Naive thymus-derived CD4-positive, alpha-beta T cell (primary cell): ENCODE data around the gene CANT1. TPM values are rescaled to one million over a fixed set of nuclear protein-coding genes. Genes with fewer than 3 reads are reported as not detected.

Experiments used
- ATAC-seq: fragments of 150-1000 bp; cut with Tn5 transposase; 2 replicates; pipeline ENCODE4 v1.10.0; 2021; ENCODE audit warnings: mild to moderate bottlenecking, moderate library complexity
- CTCF ChIA-PET: fragments of 350-600 bp; sonication (Branson Sonifier 250); formaldehyde crosslinking; loops from one replicate; lab custom pipeline; 2021; ENCODE audit warnings: antibody characterized with exemption; lab: Charles Lee
- POLR2A ChIA-PET: fragments of 350-600 bp; sonication (Branson Sonifier 250); formaldehyde crosslinking; loops from one replicate; lab custom pipeline; 2021; ENCODE audit warnings: antibody characterized with exemption, inconsistent platforms; lab: Charles Lee
- DNase-seq, 9 donors: peaks; one replicate each; pipeline versions ENCODE4 v3.0.0 to v3.0.0-alpha.2; 2020 to 2022; ENCODE audit warnings: mixed read lengths in 1 of 9
- H3K27ac ChIP-seq: one replicate; pipeline ENCODE4 v1.7.0; 2013; ENCODE audit warnings: mild to moderate bottlenecking, low read depth, low read length, moderate library complexity
- H3K27me3 ChIP-seq, 2 donors: one replicate each; pipeline ENCODE4 v1.7.0; 2013; ENCODE audit warnings: low read length in 2 of 2, mild to moderate bottlenecking in 2 of 2, moderate library complexity in 2 of 2; ENCODE audit not compliant: control insufficient read depth in 2 of 2, insufficient read depth in 2 of 2
- H3K36me3 ChIP-seq, 3 experiments: 1 replicate in 2 of 3; 2 replicates in 1 of 3; pipeline ENCODE4 v1.7.0; 2013; ENCODE audit warnings: low read length in 3 of 3, mild to moderate bottlenecking in 3 of 3, moderate library complexity in 1 of 3; ENCODE audit not compliant: insufficient read depth in 3 of 3, control insufficient read depth in 2 of 3
- H3K4me1 ChIP-seq, 2 donors: one replicate each; pipeline ENCODE4 v1.7.0; 2013; ENCODE audit warnings: low read length in 2 of 2, mild to moderate bottlenecking in 2 of 2, moderate library complexity in 1 of 2; ENCODE audit not compliant: control insufficient read depth in 2 of 2, insufficient read depth in 2 of 2
- H3K4me3 ChIP-seq: 2 replicates; pipeline ENCODE4 v1.7.0; 2013; ENCODE audit warnings: mild to moderate bottlenecking, low read length
- H3K9me3 ChIP-seq, 3 experiments: 1 replicate in 2 of 3; 2 replicates in 1 of 3; pipeline ENCODE4 v1.7.0; 2013; ENCODE audit warnings: low read length in 3 of 3; ENCODE audit not compliant: control insufficient read depth in 2 of 3
- H3K27ac Mint-ChIP-seq, 9 donors: one replicate each; pipeline ENCODE4 v1.8.0; 2020 to 2022; ENCODE audit warnings: mixed read lengths in 9 of 9, mild to moderate bottlenecking in 8 of 9, moderate library complexity in 5 of 9, inconsistent platforms in 2 of 9
- H3K27me3 Mint-ChIP-seq, 5 donors: one replicate each; pipeline ENCODE4 v1.8.0; 2021 to 2022; ENCODE audit warnings: mixed read lengths in 5 of 5, mild to moderate bottlenecking in 1 of 5
- H3K36me3 Mint-ChIP-seq, 5 donors: one replicate each; pipeline ENCODE4 v1.8.0; 2020 to 2022; ENCODE audit warnings: mixed read lengths in 5 of 5, mild to moderate bottlenecking in 3 of 5, inconsistent platforms in 1 of 5
- H3K4me1 Mint-ChIP-seq, 7 donors: one replicate each; pipeline ENCODE4 v1.8.0; 2020 to 2022; ENCODE audit warnings: mixed read lengths in 7 of 7, mild to moderate bottlenecking in 3 of 7, inconsistent platforms in 1 of 7
- H3K4me3 Mint-ChIP-seq, 10 donors: one replicate each; pipeline ENCODE4 v1.8.0; 2020 to 2022; ENCODE audit warnings: mild to moderate bottlenecking in 10 of 10, mixed read lengths in 10 of 10, moderate library complexity in 6 of 10, inconsistent platforms in 2 of 10
- H3K9me3 Mint-ChIP-seq, 11 donors: one replicate each; pipeline ENCODE4 v1.8.0; 2020 to 2022; ENCODE audit warnings: mixed read lengths in 11 of 11, mild to moderate bottlenecking in 4 of 11, inconsistent platforms in 1 of 11, moderate library complexity in 1 of 11
- intact Hi-C, 2 donors: fragments of 100-400 bp; cut with micrococcal nuclease; formaldehyde crosslinking; loops; one replicate each; pipeline ENCODE4 v1.15.1; 2023
- polyA plus RNA-seq, 2 donors: library from polyadenylated mRNA; unstranded; fragments of 300-500 nt; fragmentation: Illumina TruSeq; gene quantifications; one replicate each; pipeline ENCODE4 v1.2.3, GENCODE V29; 2021
- total RNA-seq, 6 experiments: library from RNA in 5 of 6; stranded (reverse) in 5 of 6; gene quantifications; 1 replicate in 5 of 6; 2 replicates in 1 of 6; pipeline ENCODE4 v1.2.3 and lab custom pipeline; 2021 to 2026

Gene CANT1
- total and polyA plus RNA-seq, 7 experiments from 2014 or later = 11.2 to 82.2 (median 42.3) TPM

GRCh38 chr17:78971756-78972506 lies 37.6 kb downstream of the CANT1 start:
- Histone ChIP-seq H3K9me3 (no peaks in the 10 kb centered on the region), H3K36me3 (peaks cover 0 to 42% (median 0%) of the 10 kb centered on the region in 3 experiments), H3K27me3 (no peaks in the 10 kb centered on the region), H3K27ac (no peak overlapping the region), H3K4me3 (no peak overlapping the region), H3K4me1 (peaks cover 0 to 6% of the 10 kb centered on the region in 2 donors)
- intact Hi-C loops = loop anchor here (1.0 to 5.0 kb wide), 2 partner anchors 45 to 107 kb away; partner anchors contain the start of gene TIMP2 (in 1 of the 2)
- Mint-ChIP-seq H3K9me3 (no peaks in the 10 kb centered on the region), H3K27me3 (no peaks in the 10 kb centered on the region), H3K4me3 (no peak overlapping the region), H3K27ac (peak overlapping the region in 3 of 9 donors; percentile 25 to 75 (median 66)), H3K36me3 (peaks cover 0 to 9% (median 0%) of the 10 kb centered on the region in 5 donors), H3K4me1 (peaks cover 9 to 23% (median 11%) of the 10 kb centered on the region in 7 donors)
- ChIA-PET POLR2A (interaction anchor here (0.6 to 1.6 kb wide), 3 partner anchors 106 to 241 kb away, joined by 4 to 5 read pairs (median 4); no protein-coding TSS in a partner anchor), CTCF (interaction anchor here (0.5 to 2.8 kb wide), 9 partner anchors 8 to 475 kb away, joined by 3 to 25 read pairs (median 5); partner anchors contain the start of gene LGALS3BP)
- DNase-seq (no peak), ATAC-seq (no peak)

- Mint-ChIP-seq H3K4me1 (peaks cover 7 to 20% (median 11%) of the 10 kb centered on the region in 7 donors), H3K4me3 (no peak overlapping the region), H3K9me3 (no peaks in the 10 kb centered on the region), H3K27ac (peak overlapping the region; percentile 5 to 93 (median 75)), H3K36me3 (peaks cover 0 to 9% (median 0%) of the 10 kb centered on the region in 5 donors), H3K27me3 (no peaks in the 10 kb centered on the region)
- Histone ChIP-seq H3K9me3 (no peaks in the 10 kb centered on the region), H3K4me3 (no peak overlapping the region), H3K27me3 (no peaks in the 10 kb centered on the region), H3K36me3 (peaks cover 0 to 40% (median 0%) of the 10 kb centered on the region in 3 experiments), H3K4me1 (peaks cover 0 to 6% of the 10 kb centered on the region in 2 donors), H3K27ac (no peak overlapping the region)
- intact Hi-C loops = loop anchor here (1.0 to 5.0 kb wide), 2 partner anchors 44 to 106 kb away; partner anchors contain the start of gene TIMP2 (in 1 of the 2)
- POLR2A ChIA-PET = interaction anchor here (1.5 to 1.6 kb wide), 2 partner anchors 105 to 130 kb away, joined by 4 to 5 read pairs; no protein-coding TSS in a partner anchor
- ATAC-seq = peak; percentile 86
- DNase-seq = peak; percentile 55 to 81 (median 70)
- CTCF ChIA-PET = interaction anchor here (0.5 to 2.8 kb wide), 11 partner anchors 8 to 1300 kb away, joined by 3 to 25 read pairs (median 3); partner anchors contain the start of gene LGALS3BP
Observed at GRCh38 chr17:78970834-78971755, 38.5 kb downstream of the CANT1 start.

DNA sequence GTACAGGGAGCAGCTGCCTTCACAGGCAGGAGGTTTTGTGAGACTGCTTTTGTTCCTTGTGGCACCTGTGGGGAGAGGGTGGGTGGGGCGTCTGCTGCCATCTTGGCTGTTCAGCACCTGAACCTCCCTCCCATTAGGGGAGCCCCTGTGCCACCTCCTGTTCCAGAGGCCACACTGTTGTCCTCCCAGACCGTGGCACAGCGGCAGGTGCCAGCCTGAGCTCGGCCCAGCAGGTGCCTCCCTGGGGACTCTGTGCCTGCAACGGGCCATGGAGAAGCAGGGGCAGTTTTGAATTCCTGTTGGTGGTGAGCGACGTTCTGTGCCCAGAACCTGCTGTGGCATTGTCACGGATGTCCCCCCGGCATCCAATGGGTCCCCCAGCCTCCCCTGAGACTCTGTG lies 39.7 kb downstream of the CANT1 start:
- peaks cover 0 to 36% (median 0%) of the 10 kb centered on the region in 3 experiments for H3K36me3 ChIP-seq
- DNase-seq (no peak), ATAC-seq (no peak)
- intact Hi-C loops = loop anchor here in 1 of 2 donors (5.0 kb wide), 1 partner anchor 43 kb away; the partner anchor contains the start of gene TIMP2
- Mint-ChIP-seq H3K27ac (no peak overlapping the region), H3K4me3 (no peak overlapping the region), H3K9me3 (no peaks in the 10 kb centered on the region), H3K27me3 (no peaks in the 10 kb centered on the region), H3K36me3 (peaks cover 0 to 13% (median 0%) of the 10 kb centered on the region in 5 donors), H3K4me1 (peaks cover 5 to 14% (median 8%) of the 10 kb centered on the region in 7 donors)
- no peaks in the 10 kb centered on the region for H3K27me3 ChIP-seq
- H3K4me1 ChIP-seq = peaks cover 0 to 6% of the 10 kb centered on the region in 2 donors
- no peak overlapping the region for H3K4me3 ChIP-seq
- no peaks in the 10 kb centered on the region for H3K9me3 ChIP-seq
- ChIA-PET CTCF (no interaction called here), POLR2A (no interaction called here)
- H3K27ac ChIP-seq = no peak overlapping the region

DNA sequence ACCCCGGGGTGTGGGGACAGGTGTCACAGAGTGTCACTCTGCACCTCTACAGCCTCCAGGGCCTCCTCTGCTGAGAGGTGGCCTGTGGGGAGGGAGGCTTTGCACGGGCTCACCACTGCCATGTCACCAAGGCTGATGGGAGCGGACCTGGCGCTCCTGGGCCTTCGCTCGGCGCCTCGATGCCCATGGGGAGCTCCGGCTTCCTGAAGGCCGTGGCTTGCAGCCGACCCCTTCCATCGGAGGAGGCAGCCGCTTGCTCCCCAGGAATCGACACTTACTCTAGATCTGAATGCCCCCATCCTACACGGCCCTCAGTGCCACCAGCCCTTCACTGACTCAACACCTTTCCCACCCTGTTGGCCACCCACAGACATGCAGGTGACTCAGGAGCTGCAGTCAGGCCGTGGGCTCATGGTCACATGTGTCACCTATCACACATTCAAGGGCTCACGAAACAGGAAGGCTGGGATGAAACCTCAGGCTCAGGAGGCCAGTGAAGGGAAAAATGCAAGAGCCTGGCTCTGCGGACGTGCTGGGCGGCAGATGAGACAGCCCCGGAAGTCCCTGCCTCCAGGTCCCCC lies 41.7 kb downstream of the CANT1 start:
- Mint-ChIP-seq H3K9me3 (no peaks in the 10 kb centered on the region), H3K4me3 (no peak overlapping the region), H3K36me3 (peaks cover 0 to 13% (median 0%) of the 10 kb centered on the region in 5 donors), H3K4me1 (peaks cover 5 to 12% (median 8%) of the 10 kb centered on the region in 7 donors), H3K27ac (no peak overlapping the region), H3K27me3 (no peaks in the 10 kb centered on the region)
- Histone ChIP-seq H3K27me3 (no peaks in the 10 kb centered on the region), H3K4me3 (no peak overlapping the region), H3K36me3 (peaks cover 0 to 22% (median 0%) of the 10 kb centered on the region in 3 experiments), H3K27ac (no peak overlapping the region), H3K9me3 (no peaks in the 10 kb centered on the region), H3K4me1 (peaks cover 0 to 6% of the 10 kb centered on the region in 2 donors)
- ChIA-PET POLR2A (no interaction called here), CTCF (no interaction called here)
- ATAC-seq (no peak), DNase-seq (no peak)
- intact Hi-C loops = no loop called here

DNA sequence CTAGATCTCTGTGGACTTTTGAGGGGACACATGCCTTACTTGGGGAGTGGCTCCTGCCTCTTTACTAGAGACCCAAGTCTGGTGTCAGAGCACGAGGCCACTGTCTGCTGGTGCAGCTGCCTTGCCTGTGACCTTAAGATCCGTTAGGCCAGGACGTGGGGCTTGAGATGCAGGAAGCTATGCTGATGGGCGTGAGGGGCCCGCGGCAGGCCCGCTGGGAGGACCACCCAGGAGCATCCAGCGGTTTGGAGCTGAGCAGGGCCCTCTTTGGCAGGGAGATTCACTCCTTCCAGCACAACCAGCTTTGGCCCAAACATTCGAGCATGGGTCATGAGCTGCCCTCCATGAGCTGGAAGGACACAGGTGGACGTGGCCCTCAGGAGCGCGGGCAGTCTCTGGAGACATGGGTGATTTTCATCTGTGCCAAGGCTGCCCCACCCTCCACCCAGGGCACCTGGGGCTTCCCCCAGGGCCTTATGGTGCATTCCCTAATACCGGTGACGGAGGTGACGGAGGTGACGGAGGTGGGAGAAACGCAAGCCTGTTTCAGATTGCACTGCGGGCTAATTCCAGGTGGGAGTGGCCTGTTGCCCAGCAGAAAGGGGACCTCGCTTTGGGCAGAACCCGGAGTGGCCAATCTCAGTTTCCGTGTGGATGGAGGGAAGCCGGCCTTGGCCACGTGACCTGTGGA lies 42.5 kb downstream of the CANT1 start:
- intact Hi-C loops = no loop called here
- Histone ChIP-seq H3K27me3 (no peaks in the 10 kb centered on the region), H3K36me3 (peaks cover 0 to 14% (median 0%) of the 10 kb centered on the region in 3 experiments), H3K4me1 (peaks cover 0 to 6% of the 10 kb centered on the region in 2 donors), H3K9me3 (no peaks in the 10 kb centered on the region), H3K27ac (no peak overlapping the region), H3K4me3 (no peak overlapping the region)
- H3K36me3 Mint-ChIP-seq = peaks cover 0 to 13% (median 0%) of the 10 kb centered on the region in 5 donors
- H3K9me3 Mint-ChIP-seq = no peaks in the 10 kb centered on the region
- DNase-seq = no peak
- H3K27me3 Mint-ChIP-seq = no peaks in the 10 kb centered on the region
- peaks cover 5 to 11% (median 8%) of the 10 kb centered on the region in 7 donors for H3K4me1 Mint-ChIP-seq
- ATAC-seq = no peak
- CTCF ChIA-PET = no interaction called here
- no peak overlapping the region for H3K4me3 Mint-ChIP-seq
- no peak overlapping the region for H3K27ac Mint-ChIP-seq
- POLR2A ChIA-PET = no interaction called here
